HL-60 (cell line): ENCODE measurements around the gene WDR45B.

Source experiments
- DNase-seq, 2 experiments: peaks; one replicate each; pipeline ENCODE4 v3.0.0-alpha.2; 2010 to 2020; ENCODE audit warnings: low read depth in 1 of 2, low spot score in 1 of 2
- H3K27ac ChIP-seq: fragments of 250-450 bp; sonication (Bioruptor Pico); replicated peaks from 2 replicates; pipeline ENCODE4 v1.5.1; 2020; ENCODE audit warnings: mild to moderate bottlenecking, moderate library complexity
- H3K27me3 ChIP-seq: fragments of 250-450 bp; sonication (Bioruptor Pico); 2 replicates; pipeline ENCODE4 v1.5.1; 2021; ENCODE audit warnings: mild to moderate bottlenecking, moderate library complexity; ENCODE audit not compliant: insufficient read depth, poor library complexity, severe bottlenecking
- H3K4me3 ChIP-seq: replicated peaks from 2 replicates; pipeline ENCODE4 v1.5.1; 2011; ENCODE audit warnings: mild to moderate bottlenecking, control low read depth, low read length; ENCODE audit not compliant: insufficient read depth
- CTCF ChIP-seq: IDR thresholded peaks from one replicate; pipeline ENCODE4 v1.5.1; 2011; ENCODE audit warnings: low read length, control low read depth, inconsistent platforms; ENCODE audit not compliant: insufficient read depth
- GABPA ChIP-seq: IDR thresholded peaks from 2 replicates; pipeline ENCODE4 v1.6.1; 2012; ENCODE audit warnings: low read depth
- POLR2AphosphoS5 ChIP-seq: IDR thresholded peaks from 2 replicates; pipeline ENCODE4 v1.6.1; 2012; ENCODE audit warnings: low read depth
- REST ChIP-seq: IDR thresholded peaks from 2 replicates; pipeline ENCODE4 v1.6.1; 2012; ENCODE audit warnings: low read depth; ENCODE audit not compliant: insufficient replicate concordance
- SPI1 ChIP-seq: IDR thresholded peaks from 2 replicates; pipeline ENCODE4 v1.6.1; 2012; ENCODE audit warnings: low read depth, mild to moderate bottlenecking, borderline replicate concordance

WDR45B gene

GRCh38 chr17:82601447-82602000 is 46.7 kb downstream of the WDR45B start:
- TF ChIP-seq POLR2AphosphoS5 (no peak), SPI1 (no peak), CTCF (no peak), REST (no peak), GABPA (no peak)
- Histone ChIP-seq H3K4me3 (no peak overlapping the region), H3K27ac (no peak overlapping the region), H3K27me3 (no peaks in the 10 kb centered on the region)
- DNase-seq = no peak

- Histone ChIP-seq H3K27ac (no peak overlapping the region), H3K27me3 (no peaks in the 10 kb centered on the region), H3K4me3 (no peak overlapping the region)
- TF ChIP-seq GABPA (no peak), SPI1 (no peak)
- DNase-seq = no peak
These were observed 47.4 kb downstream of the WDR45B start for GRCh38 chr17:82600731-82601446.

- no peak overlapping the region for H3K27ac ChIP-seq
- no peak overlapping the region for H3K4me3 ChIP-seq
- DNase-seq = no peak
- H3K27me3 ChIP-seq = no peaks in the 10 kb centered on the region
- no peak for TF ChIP-seq GABPA
- no peak for TF ChIP-seq REST
- TF ChIP-seq POLR2AphosphoS5 = no peak
- TF ChIP-seq CTCF = no peak
- TF ChIP-seq SPI1 = no peak
These were observed 48.3 kb downstream of the WDR45B start for GRCh38 chr17:82599674-82600661.
